GM19351 (cell line): ENCODE measurements around the gene NMNAT2.
"Not testable (repeated sequence)": the region's sequence is repeated elsewhere in the genome, so short reads cannot be mapped to it uniquely, and the experiment has no call there.

Experiments
- ATAC-seq: cut with Tn5 transposase; IDR thresholded peaks from one replicate; pipeline ENCODE4 v1.9.1; 2021; ENCODE audit warnings: mild to moderate bottlenecking, moderate library complexity; ENCODE audit not compliant: unreplicated experiment

The NMNAT2 gene

DNA sequence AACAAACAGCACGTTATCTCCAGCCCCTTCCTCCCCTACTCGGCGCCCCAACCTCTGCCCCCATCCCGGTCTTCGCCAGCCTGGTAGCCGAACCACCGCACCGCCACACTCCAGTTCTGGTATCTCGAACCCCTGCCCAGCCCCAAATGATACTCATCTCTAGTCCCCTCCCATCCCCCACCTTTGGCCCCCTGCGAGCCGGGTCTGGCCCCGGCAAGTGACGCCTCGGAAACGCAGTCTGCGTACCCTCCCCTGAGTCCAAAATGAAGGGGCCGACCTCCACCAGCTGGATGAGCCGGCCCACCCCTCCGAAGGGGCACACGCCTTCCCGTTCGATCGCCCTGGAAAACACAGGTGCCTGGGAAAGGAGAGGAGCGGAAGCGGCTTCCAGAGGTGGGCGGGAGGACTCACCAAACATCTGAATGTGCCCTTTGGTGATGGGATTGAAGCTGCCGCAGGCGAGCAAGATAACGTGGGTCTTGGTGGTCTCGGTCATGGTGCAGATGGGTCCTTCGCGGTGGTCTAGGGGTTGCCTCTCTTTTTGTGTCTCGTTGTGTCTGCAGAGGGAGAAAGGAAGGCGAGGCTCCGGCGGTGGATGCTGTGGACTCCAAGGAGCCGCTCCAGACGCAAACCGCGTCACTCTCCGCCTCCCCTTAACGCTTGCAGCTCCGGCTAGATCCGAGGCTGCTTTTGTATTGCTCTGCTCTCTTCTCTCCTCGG is at the start of gene NMNAT2:
TSS of gene NMNAT2 (minus strand) at position 609 of the 720 bp plus-strand sequence. CDS start at position 496, 113 bp downstream.
- ATAC-seq = no peak

- ATAC-seq = no peak
Observed at GRCh38 chr1:183467687-183468086, 49.5 kb upstream of the NMNAT2 start.

- no peak for ATAC-seq
Observed at GRCh38 chr1:183466781-183467180, 48.6 kb upstream of the NMNAT2 start.

DNA sequence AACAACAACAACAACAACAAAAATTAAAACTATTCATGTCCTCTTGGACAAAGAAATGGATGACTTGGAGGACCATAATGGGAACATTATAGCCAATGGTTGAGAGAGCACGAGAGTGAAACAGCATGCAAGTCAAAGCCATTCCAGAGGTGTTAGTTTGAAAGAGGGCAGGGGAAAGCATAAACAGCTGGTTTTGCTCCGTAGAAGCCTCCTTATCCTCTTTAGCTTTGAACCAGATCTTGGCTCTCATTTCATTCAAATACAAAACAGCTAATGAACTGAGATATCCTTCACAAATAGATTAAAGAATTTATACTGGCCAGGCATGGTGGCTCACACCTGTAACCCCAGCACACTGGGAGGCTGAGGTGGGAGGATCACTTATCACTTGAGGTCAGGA is 45.4 kb upstream of the NMNAT2 start:
- ATAC-seq = no peak

DNA sequence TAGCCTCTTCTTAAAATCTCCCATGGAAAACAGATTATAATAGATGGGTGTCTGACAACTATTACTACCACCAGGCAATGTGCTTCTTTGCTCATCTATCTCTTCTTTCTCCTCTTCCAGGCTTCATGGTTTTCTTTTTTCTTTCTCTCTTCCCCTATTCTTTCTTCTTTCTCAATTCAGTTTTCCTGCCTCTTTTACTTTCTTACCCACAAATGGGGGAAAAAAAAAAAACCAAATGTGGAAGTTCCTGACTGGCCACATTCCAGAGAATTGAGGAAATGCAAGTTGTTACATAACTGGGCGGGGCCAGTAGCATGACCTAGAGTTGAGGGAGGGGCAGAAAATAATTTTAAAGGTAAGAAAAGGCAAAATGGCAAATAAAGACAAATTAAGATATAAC is 43.2 kb upstream of the NMNAT2 start:
- no peak for ATAC-seq

DNA sequence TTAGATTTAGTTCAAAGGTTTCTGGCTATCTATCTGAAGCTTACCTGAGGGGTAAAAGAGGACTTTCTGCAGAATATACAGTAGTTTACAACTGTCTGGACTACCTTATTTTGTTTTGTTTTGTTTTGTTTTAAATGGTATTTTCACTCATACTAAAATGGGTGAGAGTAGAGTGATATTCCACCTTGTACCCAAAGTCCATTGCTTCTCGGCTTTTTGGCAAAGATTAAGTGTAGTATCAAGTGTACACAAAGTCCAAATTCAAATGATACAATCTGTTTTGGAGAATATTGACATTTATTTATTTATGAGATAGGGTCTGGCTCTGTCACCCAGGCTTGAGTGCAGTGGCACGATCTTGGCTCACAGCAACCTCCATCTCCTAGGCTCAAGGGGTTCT is 42.4 kb upstream of the NMNAT2 start:
- no peak for ATAC-seq

DNA sequence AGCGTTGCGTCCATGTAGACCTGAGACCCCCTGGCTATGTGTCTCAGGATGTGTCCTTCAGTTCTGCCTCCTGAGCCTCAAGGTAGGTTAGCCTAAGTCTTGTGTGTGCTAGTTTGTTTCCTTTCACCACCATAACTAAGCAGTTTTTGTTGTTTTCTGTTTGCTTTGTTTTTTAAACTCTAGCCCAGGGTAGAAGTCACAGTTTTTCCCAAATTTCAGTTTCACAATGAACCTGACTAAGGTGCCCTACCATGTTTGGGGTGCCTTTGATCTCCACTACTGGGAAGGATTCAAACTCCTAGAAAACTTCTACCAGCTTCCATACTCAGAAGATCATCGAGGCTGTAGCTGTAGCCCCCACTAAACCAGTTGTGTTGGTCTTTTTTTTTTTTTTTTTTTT is 39.3 kb upstream of the NMNAT2 start:
- no peak for ATAC-seq

GRCh38 chr1:183456826-183457225 is 38.6 kb upstream of the NMNAT2 start:
- ATAC-seq = no peak

DNA sequence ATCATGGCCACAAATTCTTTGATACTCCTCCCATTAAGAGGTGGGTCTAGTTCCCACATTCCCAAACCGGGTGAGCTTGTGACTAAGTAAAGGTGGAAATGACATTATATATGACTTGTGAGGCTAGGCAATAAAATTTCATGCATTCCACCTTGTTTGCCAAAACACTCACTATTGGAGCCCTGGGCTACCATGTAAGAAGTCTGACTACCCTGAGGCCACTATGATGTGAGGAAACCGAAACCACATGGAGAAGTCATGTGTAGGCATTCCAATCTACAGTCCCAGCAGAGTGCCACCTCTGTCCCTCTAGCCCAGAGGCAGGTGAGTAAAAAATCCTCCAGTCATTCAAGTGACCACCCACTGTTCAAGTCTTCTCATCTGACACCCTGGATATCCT is 36.2 kb upstream of the NMNAT2 start:
- no peak for ATAC-seq

DNA sequence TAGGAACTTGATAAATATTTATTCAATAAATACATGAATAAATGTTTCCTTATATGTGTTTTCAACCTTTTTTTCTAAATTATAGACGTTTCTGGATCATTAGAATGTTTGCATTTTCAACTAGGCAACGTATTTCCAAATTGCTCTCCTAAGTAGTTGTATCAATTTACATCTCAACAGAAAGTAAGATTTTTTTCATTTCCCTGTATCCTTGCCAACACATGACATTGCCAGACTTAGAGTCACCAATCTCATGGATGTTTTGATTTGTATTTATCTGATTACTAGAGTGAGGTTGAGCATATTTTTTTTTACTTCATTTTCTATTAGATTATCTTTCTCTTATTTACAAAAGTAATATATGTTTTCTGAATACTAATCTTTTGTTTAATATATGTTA is 31.9 kb upstream of the NMNAT2 start:
- ATAC-seq = no peak

- ATAC-seq = no peak
Observed at GRCh38 chr1:183449223-183449770, 31.1 kb upstream of the NMNAT2 start.

DNA sequence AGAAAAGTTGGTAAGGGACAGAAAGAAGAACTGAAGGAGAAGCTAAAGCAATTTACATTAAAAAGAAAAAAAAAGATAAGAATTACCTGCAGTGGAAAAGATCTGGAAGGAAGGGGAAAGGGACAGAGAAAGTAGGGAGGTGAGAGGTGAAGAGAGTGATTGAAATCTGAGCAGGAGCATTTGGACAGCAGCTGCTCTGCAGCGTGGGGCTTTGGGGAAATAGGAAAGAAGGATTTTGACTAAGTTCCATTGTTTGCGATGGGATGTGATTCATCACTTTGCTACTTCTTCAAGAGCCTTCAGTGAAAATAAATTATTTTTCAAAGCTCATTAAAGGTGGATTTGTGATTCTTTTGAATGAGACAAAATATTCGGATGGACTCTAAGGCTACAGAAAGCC is 26.1 kb upstream of the NMNAT2 start:
- ATAC-seq = no peak

GRCh38 chr1:183443466-183443865 is 25.3 kb upstream of the NMNAT2 start:
- no peak for ATAC-seq

GRCh38 chr1:183443011-183443410 is 24.8 kb upstream of the NMNAT2 start:
- ATAC-seq = no peak

- ATAC-seq = no peak
Observed at GRCh38 chr1:183438060-183438459, 19.9 kb upstream of the NMNAT2 start.

DNA sequence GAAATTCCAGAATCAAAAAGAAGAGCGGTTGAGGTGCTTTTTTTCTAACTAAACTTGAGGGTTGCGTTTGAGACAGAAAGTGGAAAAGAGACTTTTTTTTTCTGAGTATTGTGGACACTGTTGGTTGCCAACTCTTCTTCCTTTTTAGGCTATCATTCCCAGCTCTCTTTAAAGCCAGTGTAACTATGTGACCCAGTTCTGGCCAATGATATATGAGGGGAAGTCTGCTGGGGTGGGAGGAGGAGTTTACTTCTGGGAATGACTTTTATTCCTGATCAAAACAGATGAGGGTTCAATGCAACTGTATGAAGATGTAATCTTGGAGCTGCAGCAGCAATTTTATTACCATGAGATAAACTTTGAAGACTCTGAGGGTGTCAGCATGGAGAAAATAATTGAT is 17.3 kb upstream of the NMNAT2 start:
- ATAC-seq = no peak

DNA sequence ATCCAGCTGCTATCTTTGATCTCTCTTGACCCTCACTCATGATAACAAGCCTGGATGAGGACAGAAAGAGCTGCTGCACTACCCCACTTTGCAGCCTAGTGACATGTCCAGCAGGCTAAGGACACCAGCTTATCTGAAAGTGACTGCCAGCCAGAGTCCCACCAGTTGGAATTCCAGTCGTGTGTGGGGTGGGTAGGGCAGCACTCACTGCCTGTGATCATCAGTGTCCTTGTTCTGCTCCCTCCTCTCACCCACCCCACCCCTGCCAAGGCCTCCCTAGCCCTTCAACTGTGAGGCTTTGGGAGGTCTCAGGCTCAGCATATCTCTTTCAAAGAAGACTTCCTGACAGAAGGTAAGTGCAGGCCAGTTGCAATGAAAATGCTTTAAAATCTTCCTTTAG is 15.5 kb upstream of the NMNAT2 start:
- ATAC-seq = no peak

GRCh38 chr1:183432548-183432875 is 14.3 kb upstream of the NMNAT2 start:
- no peak for ATAC-seq

- no peak for ATAC-seq
Observed at GRCh38 chr1:183431840-183432547, 13.8 kb upstream of the NMNAT2 start.

DNA sequence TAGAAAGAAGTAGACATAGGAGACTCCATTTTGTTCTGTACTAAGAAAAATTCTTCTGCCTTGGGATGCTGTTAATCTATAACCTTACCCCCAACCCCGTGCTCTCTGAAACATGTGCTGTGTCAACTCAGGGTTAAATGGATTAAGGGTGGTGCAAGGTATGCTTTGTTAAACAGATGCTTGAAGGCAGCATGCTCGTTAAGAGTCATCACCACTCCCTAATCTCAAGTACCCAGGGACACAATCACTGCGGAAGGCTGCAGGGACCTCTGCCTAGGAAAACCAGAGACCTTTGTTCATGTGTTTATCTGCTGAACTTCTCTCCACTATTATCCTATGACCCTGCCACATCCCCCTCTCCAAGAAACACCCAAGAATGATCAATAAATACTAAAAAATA is 9.4 kb upstream of the NMNAT2 start:
- not testable (repeated sequence) for ATAC-seq

- ATAC-seq = no peak
Observed at GRCh38 chr1:183424691-183425090, 6.5 kb upstream of the NMNAT2 start.

GRCh38 chr1:183423541-183423940 is 5.4 kb upstream of the NMNAT2 start:
- ATAC-seq = no peak
